ENCODE data around the gene NCF1. TPM values are rescaled to one million over a fixed set of nuclear protein-coding genes. Genes with fewer than 3 reads are reported as not detected.
"Not testable (repeated sequence)": the region's sequence is repeated elsewhere in the genome, so short reads cannot be mapped to it uniquely, and the experiment has no call there.

NCF1 gene
- total RNA-seq, 5 donors from 2014 or later (not counting 1 experiment from before 2014, with no cell fraction given) = 2.6 to 9.4 (median 6.5) TPM

DNA sequence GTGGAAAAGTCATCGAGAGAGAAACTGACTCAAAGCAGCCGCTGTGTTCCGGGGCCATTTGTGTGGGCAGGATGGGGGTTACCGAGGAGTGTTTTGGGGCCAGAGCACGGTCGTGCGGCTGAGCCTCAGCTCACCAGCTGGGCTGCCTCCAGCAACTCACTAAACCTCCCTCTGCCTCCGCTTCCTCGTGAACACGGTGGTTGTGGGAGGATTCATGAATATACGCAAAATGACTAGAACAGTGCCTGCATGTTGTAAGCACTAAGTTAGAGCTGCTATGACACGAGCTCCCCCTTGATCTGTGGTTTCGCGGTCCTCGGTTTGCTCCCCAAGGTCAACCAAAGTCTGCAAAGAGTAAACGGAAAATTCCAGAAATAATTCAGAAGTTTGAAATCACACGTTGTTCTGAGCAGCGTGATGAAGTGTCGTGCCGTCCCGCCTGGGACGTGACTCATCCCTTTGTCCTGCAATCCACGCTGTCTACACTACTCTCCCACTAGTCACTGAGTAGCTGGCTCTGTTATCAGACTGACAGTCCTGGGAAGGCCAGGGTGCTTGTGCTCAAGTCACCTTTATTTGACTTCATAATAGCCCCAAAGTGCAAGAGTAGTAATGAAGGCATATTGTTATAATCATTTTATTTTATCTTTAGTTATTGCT is 46.5 kb downstream of the NCF1 start:
- H3K27ac Mint-ChIP-seq; H3K9me3 ChIP-seq; H3K27me3 Mint-ChIP-seq; DNase-seq; H3K27me3 ChIP-seq (replicated peaks in 1 of 2; ENCODE audit: control insufficient read depth in 2 of 2, extremely low read depth in 1 of 2, insufficient read depth in 2 of 2, low read length in 1 of 2); H3K4me1 Mint-ChIP-seq; POLR2A ChIA-PET; H3K36me3 Mint-ChIP-seq; H3K4me1 ChIP-seq (ENCODE audit: control insufficient read depth in 1 of 2, extremely low read depth in 1 of 2, insufficient read depth in 2 of 2, low read length in 2 of 2); H3K9me3 Mint-ChIP-seq; H3K27ac ChIP-seq (ENCODE audit: low read length); H3K4me3 Mint-ChIP-seq; CTCF ChIA-PET; H3K36me3 ChIP-seq (ENCODE audit: control insufficient read depth in 2 of 2, extremely low read depth in 1 of 2, insufficient read depth in 1 of 2, low read length in 1 of 2); H3K4me3 ChIP-seq (ENCODE audit: control insufficient read depth in 1 of 2, extremely low read depth in 1 of 2, low read length in 1 of 2): not testable (repeated sequence)
- no CpG with 5 or more reads among the region's 23 CpGs for WGBS (ENCODE audit: insufficient coverage)
- peak in 3 of 4 experiments; percentile 37 to 62 (median 41) for ATAC-seq (replicated peaks in 1 of 4)

- ATAC-seq (replicated peaks in 1 of 4); H3K9me3 Mint-ChIP-seq; H3K4me3 Mint-ChIP-seq; H3K36me3 Mint-ChIP-seq; H3K9me3 ChIP-seq; POLR2A ChIA-PET; H3K36me3 ChIP-seq (ENCODE audit: control insufficient read depth in 2 of 2, extremely low read depth in 1 of 2, insufficient read depth in 1 of 2, low read length in 1 of 2); H3K4me1 ChIP-seq (ENCODE audit: control insufficient read depth in 1 of 2, extremely low read depth in 1 of 2, insufficient read depth in 2 of 2, low read length in 2 of 2); H3K4me3 ChIP-seq (ENCODE audit: control insufficient read depth in 1 of 2, extremely low read depth in 1 of 2, low read length in 1 of 2); CTCF ChIA-PET; H3K27ac Mint-ChIP-seq; H3K27ac ChIP-seq (ENCODE audit: low read length); DNase-seq; H3K27me3 Mint-ChIP-seq; H3K27me3 ChIP-seq (replicated peaks in 1 of 2; ENCODE audit: control insufficient read depth in 2 of 2, extremely low read depth in 1 of 2, insufficient read depth in 2 of 2, low read length in 1 of 2); H3K4me1 Mint-ChIP-seq: not testable (repeated sequence)
- no CpG with 5 or more reads among the region's 5 CpGs for WGBS (ENCODE audit: insufficient coverage)
Measured at GRCh38 chr7:74821259-74821658, 47.4 kb downstream of the NCF1 start.

GRCh38 chr7:74829959-74830358 is 56.1 kb downstream of the NCF1 start:
- H3K9me3 Mint-ChIP-seq; CTCF ChIA-PET; H3K27me3 Mint-ChIP-seq; H3K36me3 Mint-ChIP-seq; H3K4me1 Mint-ChIP-seq; ATAC-seq (replicated peaks in 1 of 4); H3K27ac ChIP-seq (ENCODE audit: low read length); H3K4me3 ChIP-seq (ENCODE audit: control insufficient read depth in 1 of 2, extremely low read depth in 1 of 2, low read length in 1 of 2); H3K4me1 ChIP-seq (ENCODE audit: control insufficient read depth in 1 of 2, extremely low read depth in 1 of 2, insufficient read depth in 2 of 2, low read length in 2 of 2); H3K27ac Mint-ChIP-seq; H3K9me3 ChIP-seq; H3K27me3 ChIP-seq (replicated peaks in 1 of 2; ENCODE audit: control insufficient read depth in 2 of 2, extremely low read depth in 1 of 2, insufficient read depth in 2 of 2, low read length in 1 of 2); H3K36me3 ChIP-seq (ENCODE audit: control insufficient read depth in 2 of 2, extremely low read depth in 1 of 2, insufficient read depth in 1 of 2, low read length in 1 of 2); H3K4me3 Mint-ChIP-seq; DNase-seq; POLR2A ChIA-PET: not testable (repeated sequence)
- WGBS (ENCODE audit: insufficient coverage) = no CpG with 5 or more reads among the region's 4 CpGs

DNA sequence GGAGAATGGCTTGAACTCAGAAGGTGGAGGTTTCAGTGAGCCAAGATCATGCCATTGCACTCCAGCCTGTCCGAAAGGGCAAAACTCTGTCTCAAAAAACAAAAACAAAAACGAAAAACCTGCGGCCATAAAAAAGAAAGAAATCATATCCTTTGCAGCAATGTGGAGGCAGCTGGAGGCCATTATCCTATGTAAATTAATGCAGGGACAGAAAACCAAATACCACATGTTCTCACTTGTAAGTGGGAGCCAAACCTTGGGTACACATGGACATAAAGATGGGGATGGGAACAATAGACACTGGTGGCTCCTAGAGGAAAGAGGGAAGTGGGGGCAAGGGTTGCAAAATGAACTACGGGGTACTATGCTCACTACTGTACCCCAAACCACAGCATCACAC is 56.6 kb downstream of the NCF1 start:
- H3K4me1 Mint-ChIP-seq; H3K4me3 Mint-ChIP-seq; H3K36me3 Mint-ChIP-seq; H3K4me1 ChIP-seq (ENCODE audit: control insufficient read depth in 1 of 2, extremely low read depth in 1 of 2, insufficient read depth in 2 of 2, low read length in 2 of 2); H3K36me3 ChIP-seq (ENCODE audit: control insufficient read depth in 2 of 2, extremely low read depth in 1 of 2, insufficient read depth in 1 of 2, low read length in 1 of 2); DNase-seq; H3K27me3 Mint-ChIP-seq; H3K27ac Mint-ChIP-seq; H3K4me3 ChIP-seq (ENCODE audit: control insufficient read depth in 1 of 2, extremely low read depth in 1 of 2, low read length in 1 of 2); H3K9me3 Mint-ChIP-seq; ATAC-seq (replicated peaks in 1 of 4); H3K27ac ChIP-seq (ENCODE audit: low read length); CTCF ChIA-PET; H3K9me3 ChIP-seq; H3K27me3 ChIP-seq (replicated peaks in 1 of 2; ENCODE audit: control insufficient read depth in 2 of 2, extremely low read depth in 1 of 2, insufficient read depth in 2 of 2, low read length in 1 of 2); POLR2A ChIA-PET: not testable (repeated sequence)
- WGBS (ENCODE audit: insufficient coverage) = no CpG with 5 or more reads among the region's 4 CpGs

Other genes with a start within 250 kb of the NCF1 start
- 100 to 1,000 TPM; 155 to 196 (median 166) TPM for gene GTF2I, start 116.3 kb upstream of the NCF1 start, total RNA-seq
- 10 to 100 TPM; 13.5 to 37.7 (median 29.7) TPM for gene GTF2IRD2, start 77.6 kb downstream of the NCF1 start, total RNA-seq
- gene CASTOR2, start 190.7 kb downstream of the NCF1 start, total RNA-seq = 1 to 10 TPM; 4.7 to 8.1 (median 7.2) TPM

All from T-cell (primary cell).